HepG2 (cell line): Measurements from ENCODE around the gene UBE3A. TPM values are rescaled to one million over a fixed set of nuclear protein-coding genes. Genes with fewer than 3 reads are reported as not detected.
"Not testable (repeated sequence)": the region's sequence is repeated elsewhere in the genome, so short reads cannot be mapped to it uniquely, and the experiment has no call there.

Experiments
- ATAC-seq: fragments of 200-7000 bp; cut with Tn5 transposase; 3 replicates; pipeline ENCODE4 v1.9.1; 2020; ENCODE audit warnings: mild to moderate bottlenecking, moderate library complexity
- BruUV-seq: library from RNA; stranded (reverse); fragments of 400-500 nt; replicated peaks from 2 replicates; lab custom pipeline; 2021; lab: Mats Ljungman, UMichigan
- CTCF ChIA-PET: fragments of 300-600 bp; formaldehyde crosslinking; extraction: SDS; loops from one replicate; lab custom pipeline; 2021; ENCODE audit warnings: low total read pairs, inconsistent platforms, low intra/inter-chr PET ratio; lab: Yijun Ruan, JAX
- POLR2A ChIA-PET: fragments of 350-600 bp; sonication (Branson Sonifier 250); formaldehyde crosslinking; loops from one replicate; lab custom pipeline; 2020; ENCODE audit warnings: antibody characterized with exemption, inconsistent platforms; lab: Yijun Ruan, JAX
- DNase-seq: peaks from one replicate; pipeline ENCODE4 v3.0.0-alpha.2; 2015; ENCODE audit warnings: low spot score
- FAIRE-seq: peaks from 3 replicates; lab custom pipeline; 2011; peaks lifted over from hg19 to GRCh38; lab: Jason Lieb, UNC
- H2AFZ ChIP-seq: one replicate; pipeline ENCODE4 v1.6.1; 2011; ENCODE audit warnings: low read length, inconsistent platforms
- H3K27ac ChIP-seq: fragments of 300-600 bp; 3 replicates; pipeline ENCODE4 v1.8.0; 2011; ENCODE audit warnings: mixed run types, mild to moderate bottlenecking, mixed read lengths, low read length, inconsistent platforms; ENCODE audit not compliant: insufficient read depth; ENCODE audit errors: extremely low read length
- H3K27me3 ChIP-seq, 2 experiments: fragments of 200-600 bp in 1 of 2; 2 replicates in 1 of 2; 3 replicates in 1 of 2; pipeline versions ENCODE4 v1.6.0 to v1.8.0; 2011; ENCODE audit warnings: low read length in 2 of 2, mild to moderate bottlenecking in 2 of 2, moderate library complexity in 2 of 2, inconsistent platforms in 1 of 2; ENCODE audit not compliant: insufficient read depth in 2 of 2, control insufficient read depth in 1 of 2
- H3K36me3 ChIP-seq, 2 experiments: fragments of 200-600 bp in 1 of 2; replicated peaks in 1 of 2; 2 replicates in 1 of 2; 3 replicates in 1 of 2; pipeline versions ENCODE4 v1.5.1 to v1.8.0; 2011; ENCODE audit warnings: low read length in 2 of 2, inconsistent platforms in 1 of 2; ENCODE audit not compliant: insufficient read depth in 2 of 2, control insufficient read depth in 1 of 2
- H3K4me1 ChIP-seq: 2 replicates; pipeline ENCODE4 v1.5.1; 2012; ENCODE audit warnings: low read length, inconsistent platforms; ENCODE audit not compliant: insufficient read depth
- H3K4me2 ChIP-seq: 2 replicates; pipeline ENCODE4 v1.6.0; 2011; ENCODE audit warnings: low read depth, low read length, inconsistent platforms
- H3K4me3 ChIP-seq, 3 experiments: fragments of 200-600 bp in 1 of 3; sonication (generic), shearing (Covaris generic) in 1 of 3; replicated peaks in 1 of 3; 2 replicates each; pipeline ENCODE4 v1.5.1; 2011 to 2016; ENCODE audit warnings: low read length in 3 of 3, inconsistent platforms in 2 of 3, low read depth in 2 of 3, mild to moderate bottlenecking in 2 of 3, control low read depth in 1 of 3, mixed read lengths in 1 of 3; ENCODE audit not compliant: insufficient read depth in 1 of 3
- H3K79me2 ChIP-seq: one replicate; pipeline ENCODE4 v1.6.1; 2011; ENCODE audit warnings: low read length, inconsistent platforms; ENCODE audit not compliant: insufficient read depth
- H3K9ac ChIP-seq: 2 replicates; pipeline ENCODE4 v1.6.0; 2011; ENCODE audit warnings: mild to moderate bottlenecking, low read depth, low read length, inconsistent platforms; ENCODE audit not compliant: insufficient read depth
- H3K9me3 ChIP-seq: 2 replicates; pipeline ENCODE4 v1.5.1; 2012; ENCODE audit warnings: mild to moderate bottlenecking, low read length
- H4K20me1 ChIP-seq: 2 replicates; pipeline ENCODE4 v1.6.0; 2011; ENCODE audit warnings: inconsistent platforms, mild to moderate bottlenecking, low read length, moderate library complexity; ENCODE audit not compliant: insufficient read depth
- BCL6 ChIP-seq: IDR thresholded peaks from 2 replicates; pipeline ENCODE4 v1.6.1; 2016; ENCODE audit warnings: missing genetic modification reagents, missing compliant biosample characterization
- ZNF260 ChIP-seq: sonication (generic); formaldehyde crosslinking; IDR thresholded peaks from 2 replicates; pipeline ENCODE4 v1.4.0; 2020; ENCODE audit warnings: missing genetic modification reagents, low read depth, mild to moderate bottlenecking, borderline replicate concordance
- ZNF317 ChIP-seq: sonication (generic); formaldehyde crosslinking; IDR thresholded peaks from 2 replicates; pipeline ENCODE4 v1.5.0; 2020; ENCODE audit warnings: mild to moderate bottlenecking, missing genetic modification reagents
- ZNF614 ChIP-seq: IDR thresholded peaks from 2 replicates; pipeline ENCODE4 v1.6.1; 2018; ENCODE audit warnings: missing biosample characterization, missing genetic modification reagents, inconsistent platforms, borderline replicate concordance
- WGBS: methylation state at CpG from one replicate; pipeline ENCODE4 v1.1.6; 2017; ENCODE audit warnings: low lambda C conversion rate; 5-methylcytosine and 5-hydroxymethylcytosine counted together
- in situ Hi-C: cut with HindIII; loops from 2 replicates; pipeline ENCODE4 v1.10.0; 2017; ENCODE audit warnings: low pct_unique_long_range_greater_than_20kb; ENCODE audit not compliant: extremely low pct_ligation_motif_present
- intact Hi-C: fragments of 100-400 bp; cut with micrococcal nuclease; formaldehyde crosslinking; loops from one replicate; pipeline ENCODE4 v1.10.0; 2022; ENCODE audit not compliant: unreplicated experiment
- polyA plus RNA-seq, 8 experiments: library from polyadenylated mRNA; depleted of rRNA in 3 of 8; stranded (reverse) in 7 of 8; unstranded in 1 of 8; fragments of >200 nt; fragmentation: Illumina TruSeq in 4 of 8; extraction: Trizol in 4 of 8; gene quantifications; 2 replicates each; pipeline versions ENCODE4 v1.2.1 to v1.2.3, GENCODE V29; 2011 to 2016; ENCODE audit warnings: low read depth in 4 of 8, missing spikeins in 1 of 8, mixed read lengths in 1 of 8; ENCODE audit not compliant: insufficient read depth in 1 of 8
- total RNA-seq, 5 experiments: library from RNA; depleted of rRNA; stranded (reverse); fragments of >200 nt; fragmentation: Illumina TruSeq; extraction: Trizol; gene quantifications; 2 replicates each; pipeline ENCODE4 v1.2.3, GENCODE V29; 2016; ENCODE audit warnings: low read depth in 1 of 5

UBE3A gene
- total and polyA plus RNA-seq, 2 of the 13 experiments (the other 11 are each of a cell fraction or from before 2014, with no cell fraction given) = 17.3 to 80.5 TPM

GRCh38 chr15:25453246-25453645, 14.4 kb upstream of the UBE3A start:
- H3K36me3 ChIP-seq, DNase-seq, H3K27me3 ChIP-seq, FAIRE-seq, H3K4me2 ChIP-seq, H3K79me2 ChIP-seq, H3K9ac ChIP-seq, CTCF ChIA-PET, H3K4me3 ChIP-seq, POLR2A ChIA-PET, intact Hi-C loops, BruUV-seq, H4K20me1 ChIP-seq, H3K27ac ChIP-seq, ATAC-seq, in situ Hi-C loops, H2AFZ ChIP-seq, H3K4me1 ChIP-seq: not testable (repeated sequence)
- peaks cover 16% of the 10 kb centered on the region; the same call in 1 of the 2 replicates for H3K9me3 ChIP-seq
- 16% methylated on average over 5 of the region's 5 CpGs for WGBS

- 83% methylated on average over 1 of the region's 1 CpG for WGBS
- POLR2A ChIA-PET = no interaction called here
- FAIRE-seq = no peak
Measured at GRCh38 chr15:25451501-25451900, 12.7 kb upstream of the UBE3A start.

More at GRCh38 chr15:25451501-25451900, 12.7 kb upstream of the UBE3A start:
- no peak overlapping the region for H3K4me2 ChIP-seq
- ATAC-seq (no peak), DNase-seq (no peak)
- H3K27ac ChIP-seq = no peak overlapping the region
- in situ Hi-C loops = no loop called here
- H3K9me3 ChIP-seq = peaks cover 16% of the 10 kb centered on the region; the same call in 1 of the 2 replicates
- intact Hi-C loops = no loop called here
- H3K4me1 ChIP-seq = no peaks in the 10 kb centered on the region
- CTCF ChIA-PET = no interaction called here
- TF ChIP-seq ZNF317 (CRISPR knock-in tag) = peak; percentile 92
- TF ChIP-seq ZNF614 (CRISPR knock-in tag) = no peak
- TF ChIP-seq BCL6 (CRISPR knock-in tag) = no peak
- TF ChIP-seq ZNF260 (CRISPR knock-in tag) = no peak
- no TSS peak for BruUV-seq
- no peaks in the 10 kb centered on the region for H3K27me3 ChIP-seq
- H4K20me1 ChIP-seq = no peaks in the 10 kb centered on the region
- H3K9ac ChIP-seq = no peak overlapping the region
- H2AFZ ChIP-seq = no peak overlapping the region
- no peak overlapping the region for H3K4me3 ChIP-seq
- no peaks in the 10 kb centered on the region for H3K79me2 ChIP-seq
- no peaks in the 10 kb centered on the region for H3K36me3 ChIP-seq
